Activated naive CD4-positive, alpha-beta T cell treated with anti-CD3 and anti-CD28 coated beads for 36 hours (primary cell): Measurements from ENCODE around the gene BLOC1S3. TPM values are rescaled to one million over a fixed set of nuclear protein-coding genes. Genes with fewer than 3 reads are reported as not detected.
A peak's percentile ranks its signal among the peaks of the same experiment; 100 is the strongest.

ENCODE experiments used
- CTCF ChIA-PET: fragments of 350-600 bp; sonication (Branson Sonifier 250); formaldehyde crosslinking; loops from one replicate; lab custom pipeline; 2021; ENCODE audit warnings: antibody characterized with exemption; lab: Charles Lee
- DNase-seq: peaks from one replicate; pipeline ENCODE4 v3.0.0-alpha.2; 2020
- H3K27ac Mint-ChIP-seq: one replicate; pipeline ENCODE4 v1.8.0; 2021; ENCODE audit warnings: mild to moderate bottlenecking, mixed read lengths
- H3K27me3 Mint-ChIP-seq: one replicate; pipeline ENCODE4 v1.8.0; 2021; ENCODE audit warnings: low read depth, mixed read lengths
- H3K36me3 Mint-ChIP-seq: one replicate; pipeline ENCODE4 v1.8.0; 2021; ENCODE audit warnings: low read depth, mixed read lengths
- H3K4me1 Mint-ChIP-seq: one replicate; pipeline ENCODE4 v1.8.0; 2021; ENCODE audit warnings: low read depth, mixed read lengths
- H3K4me3 Mint-ChIP-seq: one replicate; pipeline ENCODE4 v1.8.0; 2021; ENCODE audit warnings: mild to moderate bottlenecking, moderate library complexity, mixed read lengths
- H3K9me3 Mint-ChIP-seq: one replicate; pipeline ENCODE4 v1.8.0; 2021; ENCODE audit warnings: mixed read lengths
- intact Hi-C: fragments of 100-400 bp; cut with micrococcal nuclease; formaldehyde crosslinking; loops from one replicate; pipeline ENCODE4 v1.15.1; 2023
- total RNA-seq, 2 experiments: library from RNA; stranded (reverse); gene quantifications; one replicate each; pipeline ENCODE4 v1.2.3, GENCODE V29; 2021

The BLOC1S3 gene, protein sequence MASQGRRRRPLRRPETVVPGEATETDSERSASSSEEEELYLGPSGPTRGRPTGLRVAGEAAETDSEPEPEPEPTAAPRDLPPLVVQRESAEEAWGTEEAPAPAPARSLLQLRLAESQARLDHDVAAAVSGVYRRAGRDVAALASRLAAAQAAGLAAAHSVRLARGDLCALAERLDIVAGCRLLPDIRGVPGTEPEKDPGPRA
- 1 to 10 TPM; 5.1 to 6.5 TPM for total RNA-seq

DNA sequence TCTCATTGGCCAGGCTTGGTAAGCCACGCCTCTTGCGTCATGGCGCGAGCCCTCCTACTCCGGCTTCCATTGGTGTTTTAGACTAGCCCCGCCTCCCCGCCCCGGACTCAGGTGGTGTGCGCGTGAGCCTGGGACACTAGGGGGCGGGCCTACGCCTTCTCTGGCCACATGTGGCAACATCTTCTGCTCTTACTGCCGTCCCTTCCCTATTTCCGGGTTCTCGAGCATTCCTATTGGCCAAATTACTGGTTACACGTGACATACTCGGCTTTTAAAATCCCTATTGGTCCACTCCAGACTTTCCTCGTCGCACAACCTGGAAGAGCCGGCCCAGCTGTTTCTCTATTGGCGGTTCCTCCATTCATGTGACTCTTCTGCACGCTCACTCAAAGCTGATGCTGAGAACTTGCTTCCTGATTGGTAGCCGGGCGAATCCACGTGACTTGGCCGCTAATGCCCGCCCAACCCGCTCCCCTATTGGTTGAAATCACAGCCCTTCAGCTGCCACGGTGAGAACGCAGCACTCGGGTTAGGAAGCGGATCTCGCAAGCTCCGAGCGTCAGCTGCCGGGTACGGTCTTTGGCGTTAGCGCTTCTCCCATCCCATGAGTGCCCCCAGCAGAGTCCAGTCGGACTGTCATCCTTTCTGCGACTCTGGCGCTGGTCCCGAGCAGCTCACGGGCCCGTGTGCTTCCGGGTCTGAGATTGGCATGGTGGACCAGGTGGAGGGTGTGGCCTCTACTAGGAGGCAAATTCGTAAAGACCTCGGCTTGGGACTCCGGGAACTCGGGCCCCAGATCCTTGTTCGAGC lies at the start of gene BLOC1S3:
BLOC1S3 (plus strand) TSS at position 523 of the 810 bp plus-strand sequence. CDS start 513 bp downstream, outside the sequence.
- DNase-seq: peak; percentile 100
- H3K4me3 Mint-ChIP-seq: peak within 1 kb of the TSS; percentile 80
- H3K9me3 Mint-ChIP-seq: no peaks in the 10 kb centered on the region
- peaks cover 2% of the 10 kb centered on the region for H3K36me3 Mint-ChIP-seq
- no peaks in the 10 kb centered on the region for H3K27me3 Mint-ChIP-seq
- H3K4me1 Mint-ChIP-seq: peaks cover 44% of the 10 kb centered on the region
- CTCF ChIA-PET: interaction anchor here (0.7 to 1.4 kb wide), 3 partner anchors 139 to 176 kb away, joined by 3 to 4 read pairs (median 3); partner anchors contain the start of gene CLASRP
- peak within 1 kb of the TSS; percentile 86 for H3K27ac Mint-ChIP-seq
- intact Hi-C loops: loop anchor here (1.0 to 10.0 kb wide), 11 partner anchors 14 to 516 kb away; partner anchors contain the start of genes BCL3, CLPTM1, ERCC2 and GEMIN7

DNA sequence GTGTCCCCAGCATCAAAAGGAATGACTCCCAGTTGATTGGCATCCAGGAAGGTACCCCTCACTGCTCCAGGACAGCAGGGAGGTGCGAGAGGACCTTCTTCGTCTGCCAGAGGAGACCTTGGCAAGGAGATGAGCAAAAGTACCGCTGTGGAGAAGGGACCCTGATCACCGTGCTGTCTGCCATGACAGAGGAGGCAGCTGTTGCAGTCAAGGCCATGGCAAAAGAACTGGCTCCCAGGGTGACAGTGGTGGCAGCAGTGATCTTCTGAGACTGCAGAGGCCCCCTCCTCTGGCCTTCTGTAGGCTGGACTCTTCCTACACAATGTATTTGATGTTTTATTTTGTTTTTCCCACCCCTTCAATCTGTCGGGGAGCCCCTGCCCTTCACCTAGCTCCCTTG lies 49.8 kb upstream of the BLOC1S3 start:
- Mint-ChIP-seq H3K4me3 (no peak overlapping the region), H3K27ac (no peak overlapping the region), H3K4me1 (peaks cover 9% of the 10 kb centered on the region), H3K9me3 (no peaks in the 10 kb centered on the region), H3K36me3 (no peaks in the 10 kb centered on the region), H3K27me3 (no peaks in the 10 kb centered on the region)
- intact Hi-C loops: no loop called here
- DNase-seq: no peak
- CTCF ChIA-PET: no interaction called here

DNA sequence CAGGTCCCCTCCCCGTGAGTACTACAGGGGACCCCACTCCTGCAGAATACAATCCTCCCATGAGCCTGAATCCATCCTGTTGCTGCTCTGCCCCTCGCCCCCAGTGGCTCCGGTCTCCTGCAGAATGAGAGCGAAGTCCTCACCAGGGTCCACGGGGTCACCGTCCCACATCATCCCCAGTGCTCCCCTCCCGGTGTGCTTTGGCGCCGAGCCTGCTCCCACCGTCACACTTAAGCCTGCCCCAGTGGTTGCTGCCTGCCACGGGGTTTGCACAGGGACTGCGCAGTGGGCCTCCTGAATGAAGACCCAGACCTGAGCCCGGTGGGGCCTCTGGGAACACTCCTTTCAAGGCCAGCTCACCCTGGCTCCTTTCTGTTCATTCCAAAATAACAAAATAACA lies 48.3 kb upstream of the BLOC1S3 start:
- H3K36me3 Mint-ChIP-seq: no peaks in the 10 kb centered on the region
- no peak overlapping the region for H3K27ac Mint-ChIP-seq
- intact Hi-C loops: no loop called here
- no peaks in the 10 kb centered on the region for H3K27me3 Mint-ChIP-seq
- H3K4me1 Mint-ChIP-seq: peaks cover 8% of the 10 kb centered on the region
- no peak overlapping the region for H3K4me3 Mint-ChIP-seq
- no peak for DNase-seq
- no peaks in the 10 kb centered on the region for H3K9me3 Mint-ChIP-seq
- CTCF ChIA-PET: no interaction called here

DNA sequence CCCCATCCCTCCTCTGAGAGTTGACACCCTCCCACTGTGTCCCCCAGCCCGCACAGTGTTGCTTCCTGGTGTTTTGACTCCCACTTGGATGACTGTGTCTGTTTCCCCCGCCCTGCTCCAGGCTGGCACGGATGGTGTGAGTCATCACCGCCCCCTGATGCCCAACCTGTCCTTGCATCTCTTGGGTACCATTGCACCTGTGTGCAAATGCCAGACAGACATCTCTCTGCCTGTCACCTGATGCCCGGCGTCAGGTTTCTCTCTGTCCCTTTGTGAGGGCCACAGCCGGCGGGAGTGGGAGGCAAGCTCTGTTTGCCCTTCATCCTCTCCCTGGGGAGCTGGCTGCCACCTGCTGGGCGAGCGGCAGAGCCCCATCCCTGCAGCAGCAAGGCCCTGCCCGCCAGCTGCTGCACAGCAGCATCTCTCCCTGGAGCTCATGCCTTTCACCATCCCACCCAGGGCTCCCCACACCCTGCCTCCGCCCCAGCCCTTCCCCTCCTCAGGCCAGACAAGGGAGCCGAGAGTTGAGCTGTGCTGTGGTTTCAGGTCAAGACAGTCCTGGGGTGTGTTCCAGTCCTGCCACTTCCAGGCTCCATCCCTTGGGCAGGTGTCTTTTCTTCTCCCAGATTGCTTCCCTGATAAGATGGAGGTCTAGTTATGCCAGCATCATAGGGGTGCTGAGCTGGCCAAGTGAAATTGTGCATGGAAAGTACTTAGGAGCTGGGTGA lies 47.5 kb upstream of the BLOC1S3 start:
- H3K27ac Mint-ChIP-seq: no peak overlapping the region
- CTCF ChIA-PET: interaction anchor here (1.0 kb wide), 1 partner anchor 39 kb away, joined by 3 read pairs; no protein-coding TSS in a partner anchor

DNA sequence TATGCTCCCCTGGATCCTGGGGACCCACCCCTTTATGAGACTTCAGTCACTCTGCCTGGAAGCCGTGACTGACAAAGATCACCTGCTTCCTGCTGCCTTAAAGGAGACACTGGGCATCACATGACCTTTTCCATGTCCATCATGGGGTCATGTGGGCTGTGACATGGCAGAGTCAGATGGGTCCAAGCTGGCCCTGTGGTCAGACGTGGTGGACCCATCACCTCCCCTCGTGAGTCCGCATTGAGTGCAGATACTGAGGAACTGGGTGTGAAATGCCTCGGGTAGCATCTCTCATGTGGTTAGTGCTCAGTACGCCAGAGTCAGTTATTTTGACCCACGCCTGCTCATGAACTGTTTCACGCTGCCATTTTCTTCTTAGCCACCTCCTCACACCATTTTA lies 44.9 kb upstream of the BLOC1S3 start:
- CTCF ChIA-PET: no interaction called here
- no peak overlapping the region for H3K27ac Mint-ChIP-seq

More for the DNA sequence above, 47.5 kb upstream of the BLOC1S3 start:
- Mint-ChIP-seq H3K4me1 (peaks cover 3% of the 10 kb centered on the region), H3K36me3 (no peaks in the 10 kb centered on the region), H3K9me3 (no peaks in the 10 kb centered on the region), H3K4me3 (no peak overlapping the region), H3K27me3 (no peaks in the 10 kb centered on the region)
- DNase-seq: no peak
- intact Hi-C loops: no loop called here

DNA sequence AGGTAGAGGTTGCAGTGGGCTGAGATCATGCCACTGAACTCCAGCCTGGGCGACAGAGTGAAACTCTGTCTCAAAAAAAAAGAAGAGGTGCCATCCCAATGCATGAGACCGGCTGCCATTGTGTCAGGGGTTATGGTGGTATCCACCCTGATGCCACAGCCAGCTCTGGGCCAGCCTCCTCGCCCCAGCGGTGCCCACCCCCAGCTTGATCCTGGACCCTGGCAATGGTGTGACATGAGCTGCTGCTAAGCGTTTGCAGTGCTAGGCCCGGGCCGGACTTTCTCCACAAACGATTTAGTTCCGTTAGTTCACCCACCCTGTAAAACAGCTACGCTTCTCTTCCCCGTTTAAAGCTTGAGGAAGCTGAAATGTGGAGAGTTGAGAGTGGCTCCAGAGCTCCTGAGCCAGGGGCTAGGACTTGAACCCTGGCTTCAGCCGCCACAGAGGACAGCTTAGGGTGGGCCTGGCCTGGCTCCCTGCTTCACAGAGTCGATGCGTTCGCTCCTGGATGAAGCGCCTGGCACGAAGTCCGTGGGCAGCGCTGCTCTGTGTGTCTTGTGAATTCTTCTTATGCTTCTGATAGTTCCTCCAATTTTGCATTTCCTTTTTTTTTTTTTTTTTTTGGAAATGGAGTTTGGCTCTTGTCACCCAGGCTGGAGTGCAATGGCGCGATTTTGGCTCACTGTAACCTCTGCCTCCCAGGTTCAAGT lies 43.3 kb upstream of the BLOC1S3 start:
- Mint-ChIP-seq H3K4me1 (peaks cover 3% of the 10 kb centered on the region), H3K27me3 (no peaks in the 10 kb centered on the region), H3K4me3 (no peak overlapping the region), H3K27ac (no peak overlapping the region), H3K9me3 (no peaks in the 10 kb centered on the region), H3K36me3 (no peaks in the 10 kb centered on the region)
- CTCF ChIA-PET: interaction anchor here (0.5 to 0.6 kb wide), 2 partner anchors 138 to 230 kb away, joined by 3 read pairs; partner anchors contain the start of gene APOE
- no peak for DNase-seq
- intact Hi-C loops: no loop called here

More for the DNA sequence above, 44.9 kb upstream of the BLOC1S3 start:
- Mint-ChIP-seq H3K27me3 (no peaks in the 10 kb centered on the region), H3K9me3 (no peaks in the 10 kb centered on the region), H3K4me1 (peaks cover 3% of the 10 kb centered on the region), H3K36me3 (no peaks in the 10 kb centered on the region), H3K4me3 (no peak overlapping the region)
- no peak for DNase-seq
- intact Hi-C loops: no loop called here

DNA sequence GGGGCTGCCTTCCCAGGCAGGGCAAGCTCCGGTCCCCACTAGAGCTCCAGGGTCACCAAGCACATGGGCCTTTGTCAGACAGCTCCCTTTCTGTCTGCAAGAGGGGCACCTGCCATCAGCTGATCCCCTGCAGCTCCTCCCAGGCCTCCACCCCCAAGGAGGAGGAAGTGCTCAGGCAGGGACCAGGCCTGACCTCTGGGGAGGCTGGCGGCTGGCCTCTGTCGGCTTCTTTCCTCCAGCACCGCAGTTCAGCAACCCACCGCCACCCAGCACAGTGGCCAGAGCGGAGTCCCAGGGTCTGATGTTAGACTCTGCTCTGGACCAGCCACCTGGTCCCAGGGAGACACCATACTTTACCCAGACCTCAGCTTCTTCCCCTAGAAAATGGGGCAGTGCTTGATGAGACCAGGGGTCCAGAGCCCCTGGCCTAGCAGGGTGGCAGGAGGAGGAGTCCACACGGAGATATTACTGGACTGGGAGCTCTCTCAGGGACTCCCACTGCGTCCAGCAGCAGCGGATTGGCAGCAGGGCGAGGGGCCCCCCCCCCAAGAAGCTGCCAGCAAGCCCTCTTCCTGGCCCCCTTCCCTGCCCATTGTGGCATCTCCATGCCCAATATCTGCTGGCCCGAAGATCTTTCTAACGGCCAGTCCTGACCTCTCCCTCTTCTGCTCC lies 41.9 kb upstream of the BLOC1S3 start:
- no peak overlapping the region for H3K4me3 Mint-ChIP-seq
- no peaks in the 10 kb centered on the region for H3K4me1 Mint-ChIP-seq
- H3K36me3 Mint-ChIP-seq: no peaks in the 10 kb centered on the region
- no peak for DNase-seq
- H3K27ac Mint-ChIP-seq: peak overlapping the region; percentile 56
- intact Hi-C loops: no loop called here
- CTCF ChIA-PET: interaction anchor here (1.1 kb wide), 1 partner anchor 57 kb away, joined by 3 read pairs; no protein-coding TSS in a partner anchor
- no peaks in the 10 kb centered on the region for H3K27me3 Mint-ChIP-seq
- no peaks in the 10 kb centered on the region for H3K9me3 Mint-ChIP-seq

DNA sequence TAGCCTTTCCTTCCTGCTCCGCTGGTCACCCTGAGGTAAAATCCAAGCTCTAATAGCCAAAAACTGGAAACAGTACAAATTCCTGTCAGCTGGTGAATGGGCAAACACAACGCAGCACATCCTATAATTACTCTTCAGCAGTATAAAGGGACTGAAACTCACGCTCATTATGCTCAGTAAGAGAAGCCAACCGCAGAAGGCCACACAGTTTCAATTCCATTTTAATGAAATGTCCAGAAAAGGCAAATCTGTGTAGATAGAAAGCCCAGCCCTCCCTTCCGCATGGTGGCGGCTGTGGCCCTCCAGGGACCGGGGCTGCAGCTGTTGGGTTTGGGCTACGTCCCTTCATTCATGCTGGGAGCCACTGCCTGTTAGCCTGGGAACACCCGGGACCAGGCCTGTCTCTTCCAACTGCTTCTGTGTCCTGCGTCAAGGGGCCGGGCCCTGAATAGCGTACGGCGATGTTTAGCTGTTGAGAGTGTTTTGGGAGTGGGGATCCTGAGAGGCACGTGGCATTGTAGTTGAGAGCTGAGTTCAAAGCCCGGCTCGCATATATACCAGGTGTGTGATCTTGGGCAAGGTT lies 41.3 kb upstream of the BLOC1S3 start:
- H3K36me3 Mint-ChIP-seq: no peaks in the 10 kb centered on the region
- intact Hi-C loops: no loop called here
- H3K4me3 Mint-ChIP-seq: no peak overlapping the region
- H3K4me1 Mint-ChIP-seq: no peaks in the 10 kb centered on the region
- H3K27ac Mint-ChIP-seq: no peak overlapping the region
- H3K9me3 Mint-ChIP-seq: no peaks in the 10 kb centered on the region
- DNase-seq: no peak
- CTCF ChIA-PET: interaction anchor here (1.1 kb wide), 1 partner anchor 57 kb away, joined by 3 read pairs; no protein-coding TSS in a partner anchor
- H3K27me3 Mint-ChIP-seq: no peaks in the 10 kb centered on the region

DNA sequence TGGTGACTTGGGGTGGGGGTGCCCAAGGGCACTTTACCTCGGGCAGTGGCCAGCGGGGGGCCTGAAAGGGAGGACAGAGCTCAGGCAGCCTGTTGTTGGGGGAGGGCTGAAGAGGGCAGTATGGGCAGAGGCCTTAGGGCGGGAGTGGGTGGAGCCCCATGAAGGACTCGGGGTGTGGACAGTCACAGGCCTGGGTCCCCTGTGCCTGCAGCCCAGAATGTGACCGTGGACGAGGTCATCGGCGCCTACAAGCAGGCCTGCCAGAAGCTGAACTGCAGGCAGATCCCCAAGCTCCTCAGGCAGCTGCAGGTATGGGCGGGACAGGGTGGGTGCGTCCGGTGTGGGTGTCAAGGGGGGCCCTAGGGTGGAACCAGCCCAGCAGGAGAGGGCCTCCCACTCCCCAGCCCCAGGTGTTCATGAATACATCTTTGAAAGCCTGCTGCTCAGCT lies 40.3 kb upstream of the BLOC1S3 start:
- no peak for DNase-seq
- intact Hi-C loops: no loop called here
- no peaks in the 10 kb centered on the region for H3K27me3 Mint-ChIP-seq
- H3K4me3 Mint-ChIP-seq: no peak overlapping the region
- H3K4me1 Mint-ChIP-seq: no peaks in the 10 kb centered on the region
- H3K27ac Mint-ChIP-seq: no peak overlapping the region
- H3K9me3 Mint-ChIP-seq: no peaks in the 10 kb centered on the region
- CTCF ChIA-PET: no interaction called here
- H3K36me3 Mint-ChIP-seq: peaks cover 5% of the 10 kb centered on the region

DNA sequence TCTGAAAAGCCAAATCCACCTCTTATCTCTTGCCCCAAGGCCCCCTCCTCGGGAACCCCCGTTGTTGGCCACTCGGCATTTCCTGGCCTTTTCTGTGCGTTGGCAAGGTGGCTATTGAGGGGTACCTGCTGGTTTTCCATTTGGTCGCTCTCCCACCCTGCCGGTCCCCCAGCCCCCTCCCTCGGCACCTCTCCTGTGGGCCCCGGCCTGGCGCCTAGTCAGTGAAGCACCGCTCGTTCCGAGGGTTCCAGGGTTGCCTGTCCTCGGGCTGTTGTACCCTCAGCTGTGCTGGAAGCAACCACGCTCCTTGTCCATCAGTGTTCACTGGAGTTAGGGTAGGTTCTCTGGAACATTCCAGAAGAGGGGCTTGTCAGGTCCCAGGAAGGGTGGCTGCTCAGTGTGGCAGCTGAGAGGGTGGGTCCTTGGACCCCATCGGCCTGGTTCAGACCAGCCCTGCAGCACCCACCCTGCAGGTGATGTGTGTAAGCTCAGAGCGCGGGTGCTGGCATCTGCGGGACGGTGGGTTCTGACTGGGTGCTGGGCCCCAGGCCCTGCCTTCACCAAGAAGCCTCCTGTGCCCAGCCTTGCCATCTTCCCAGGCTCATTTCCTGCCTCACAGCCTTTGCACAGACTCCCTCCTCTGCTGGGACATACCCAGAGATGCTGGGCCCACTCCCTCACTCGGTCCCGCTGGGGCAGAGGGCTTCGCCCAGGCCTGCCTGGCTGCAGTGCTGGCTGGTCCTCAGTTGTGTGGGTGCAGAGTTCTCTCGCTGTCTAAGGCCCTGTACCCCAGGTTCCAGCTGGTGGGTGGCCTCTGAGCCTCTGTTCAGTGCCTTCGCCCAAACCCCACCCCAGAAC lies 39.1 kb upstream of the BLOC1S3 start:
- Mint-ChIP-seq H3K4me3 (no peak overlapping the region), H3K27ac (no peak overlapping the region), H3K36me3 (peaks cover 5% of the 10 kb centered on the region), H3K9me3 (no peaks in the 10 kb centered on the region), H3K27me3 (no peaks in the 10 kb centered on the region), H3K4me1 (no peaks in the 10 kb centered on the region)
- CTCF ChIA-PET: no interaction called here
- intact Hi-C loops: no loop called here
- no peak for DNase-seq
